Activated T-cell treated with anti-CD3 and anti-CD28 coated beads for 24 hours (primary cell): ENCODE measurements around the gene CRYBG1.
"Not testable (repeated sequence)": the region's sequence is repeated elsewhere in the genome, so short reads cannot be mapped to it uniquely, and the experiment has no call there.

Experiments
- DNase-seq: peaks from one replicate; pipeline ENCODE4 v3.0.0-alpha.2; 2020; ENCODE audit warnings: low read depth

The CRYBG1 gene

GRCh38 chr6:106527979-106528378 lies 167.5 kb downstream of the CRYBG1 start:
- no peak for DNase-seq

GRCh38 chr6:106528521-106528920 lies 168.0 kb downstream of the CRYBG1 start:
- no peak for DNase-seq

DNA sequence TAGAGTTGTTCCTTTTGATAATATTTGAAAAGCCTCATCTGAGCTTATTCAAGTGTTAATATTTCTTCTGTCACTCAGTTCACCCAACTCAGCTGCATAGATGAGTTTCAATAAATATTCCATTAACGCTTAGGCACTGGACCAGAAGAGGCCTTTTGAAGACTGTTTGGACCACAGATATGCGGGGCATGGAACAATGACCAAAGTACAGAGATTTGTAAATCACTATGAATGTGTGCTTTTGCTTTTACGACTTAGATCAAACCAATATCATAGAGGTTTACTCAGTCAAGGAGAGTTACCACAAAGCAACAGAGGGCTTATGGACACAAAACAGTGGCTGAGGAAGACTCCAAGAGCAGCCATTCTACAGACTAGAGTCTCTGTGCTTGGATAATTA lies 168.9 kb downstream of the CRYBG1 start:
- no peak for DNase-seq

DNA sequence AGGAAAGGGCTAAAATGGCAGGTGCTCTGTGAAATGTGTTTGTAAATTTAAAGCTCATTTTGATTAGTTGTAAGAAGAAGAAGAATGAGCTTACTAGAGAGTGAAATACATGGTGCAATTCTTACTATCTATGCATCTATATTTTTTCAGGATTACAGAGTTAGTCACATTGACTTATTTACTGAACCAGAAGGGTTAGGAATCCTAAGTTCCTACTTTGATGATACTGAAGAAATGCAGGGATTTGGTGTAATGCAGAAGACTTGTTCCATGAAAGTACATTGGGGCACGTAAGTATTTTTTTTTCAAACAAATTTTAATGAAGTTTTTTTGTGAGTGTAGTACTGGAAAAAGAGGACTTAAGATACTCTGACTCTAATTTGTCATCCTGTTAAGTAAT lies 169.5 kb downstream of the CRYBG1 start:
- no peak for DNase-seq

GRCh38 chr6:106530502-106530901 lies 170.0 kb downstream of the CRYBG1 start:
- no peak for DNase-seq

DNA sequence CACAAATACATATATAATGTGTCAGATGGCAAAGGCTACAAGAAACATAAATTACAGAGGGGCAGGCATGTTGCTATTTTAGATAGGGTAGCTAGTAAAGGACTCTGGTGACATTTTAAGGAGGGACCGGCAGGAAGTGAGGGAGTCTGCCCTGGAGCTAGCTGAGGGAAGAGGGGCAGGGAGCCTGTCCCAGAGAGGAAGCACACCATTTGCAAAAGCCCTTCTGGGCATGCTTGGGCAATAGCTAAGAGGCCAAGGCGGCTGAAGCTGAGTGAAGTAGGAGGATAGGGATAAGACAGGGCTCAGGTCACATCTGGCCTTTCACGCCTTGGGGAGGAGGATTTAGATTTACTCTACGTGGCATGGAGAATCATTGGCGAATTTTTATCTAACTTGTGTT lies 172.5 kb downstream of the CRYBG1 start:
- no peak for DNase-seq

GRCh38 chr6:106534004-106534403 lies 173.5 kb downstream of the CRYBG1 start:
- DNase-seq, result no peak

- DNase-seq, result no peak
Observed at GRCh38 chr6:106534564-106534982, 174.1 kb downstream of the CRYBG1 start.

DNA sequence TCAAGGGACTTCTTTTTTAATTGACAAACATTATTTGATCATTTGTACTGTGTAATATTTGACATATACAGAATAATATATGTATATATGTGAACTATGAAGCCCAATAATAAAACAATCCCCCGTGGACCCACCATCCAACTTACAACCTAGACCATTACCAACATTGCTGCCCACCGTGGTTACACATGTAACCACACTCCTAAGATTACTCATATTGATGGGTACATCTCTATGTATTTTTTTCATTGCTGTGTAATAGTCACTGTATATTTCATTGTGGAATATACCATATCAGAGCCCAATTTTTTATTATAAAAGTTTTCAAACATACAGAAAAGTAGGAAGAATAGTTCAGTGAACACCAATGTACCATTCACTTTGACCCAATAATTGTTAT lies 174.5 kb downstream of the CRYBG1 start:
- no peak for DNase-seq

DNA sequence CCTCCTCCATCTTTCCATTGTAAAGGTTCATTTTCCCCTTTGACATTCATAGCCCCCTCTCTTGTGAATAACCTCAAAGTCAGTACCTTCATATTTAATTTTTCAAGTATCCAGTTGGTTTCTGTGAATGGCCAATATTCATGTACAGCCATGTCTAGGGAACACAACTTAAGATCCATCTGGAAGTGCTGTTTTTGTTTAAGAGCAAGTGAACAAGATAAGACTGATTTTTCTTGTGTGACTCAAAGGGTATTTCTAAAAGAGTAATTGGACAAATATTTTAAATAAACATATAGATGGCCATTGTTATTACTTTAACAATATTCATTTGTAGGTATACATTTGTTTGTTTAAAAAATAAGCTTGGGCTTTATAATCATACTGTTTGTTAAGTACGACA lies 175.8 kb downstream of the CRYBG1 start:
- DNase-seq, result no peak

- DNase-seq, result no peak
Observed at GRCh38 chr6:106536851-106537250, 176.3 kb downstream of the CRYBG1 start.

GRCh38 chr6:106537662-106538061 lies 177.1 kb downstream of the CRYBG1 start:
- DNase-seq, result no peak

GRCh38 chr6:106538145-106538544 lies 177.6 kb downstream of the CRYBG1 start:
- DNase-seq, result no peak

DNA sequence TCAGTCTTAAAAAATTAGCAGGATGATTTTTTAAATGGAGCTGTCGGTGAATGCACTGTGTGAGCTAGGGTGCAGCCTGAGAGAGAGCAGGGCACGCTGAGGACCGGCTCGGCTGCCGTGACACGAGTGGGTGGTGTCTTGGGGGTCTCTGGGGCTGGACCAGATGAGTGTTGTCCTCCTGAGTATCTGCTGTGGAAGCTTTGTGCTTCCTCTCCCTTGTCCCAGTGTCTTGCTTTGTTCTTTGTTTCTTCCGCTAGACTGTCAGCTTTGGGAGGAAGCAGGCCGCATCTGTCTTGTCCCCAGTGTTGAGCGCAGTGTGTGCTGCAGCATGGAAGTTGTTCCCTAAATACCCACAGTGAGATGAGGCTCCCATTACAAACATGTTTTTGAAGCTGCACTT lies 179.4 kb downstream of the CRYBG1 start:
- DNase-seq, result no peak

- no peak for DNase-seq
Observed at GRCh38 chr6:106540432-106540831, 179.9 kb downstream of the CRYBG1 start.

DNA sequence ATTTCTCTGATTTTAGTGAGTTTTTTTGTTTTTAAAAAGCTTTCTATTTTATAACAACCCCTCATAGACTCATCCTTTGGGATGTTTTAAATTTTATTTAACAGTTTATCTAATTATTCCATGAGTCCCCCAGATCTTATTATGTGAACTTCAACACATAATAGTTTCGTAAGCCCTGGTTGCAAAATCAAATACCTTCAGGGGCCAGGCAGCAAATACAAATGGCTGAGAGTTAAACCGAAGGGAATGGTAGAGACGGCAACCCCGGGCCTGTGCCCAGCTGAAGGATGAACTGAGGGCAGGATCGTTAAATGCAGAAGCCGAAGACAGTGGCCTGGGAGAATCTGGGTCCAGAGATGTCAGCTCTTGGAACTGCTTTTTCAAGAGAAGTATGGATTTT lies 180.4 kb downstream of the CRYBG1 start:
- DNase-seq, result no peak

DNA sequence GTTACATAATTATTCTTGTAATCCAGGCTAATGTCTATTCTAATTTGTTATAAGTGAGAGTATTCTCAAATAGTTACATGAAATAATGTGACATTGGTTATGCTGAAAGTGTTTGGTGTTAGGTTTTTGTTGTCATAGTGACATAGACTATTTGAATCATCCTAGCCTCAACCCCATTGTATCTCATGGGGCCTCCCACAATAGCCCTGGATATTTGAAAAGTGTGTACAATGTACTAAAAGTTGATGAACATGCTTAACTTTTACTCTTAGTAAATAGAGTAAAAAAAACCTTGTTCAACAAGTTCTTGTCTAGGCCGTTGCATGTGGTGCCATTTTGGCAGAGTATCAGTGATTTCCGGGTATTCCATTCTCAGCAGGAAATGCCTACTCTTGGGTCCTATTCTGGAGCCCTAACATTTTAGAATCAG lies 185.8 kb downstream of the CRYBG1 start:
- DNase-seq, result no peak

DNA sequence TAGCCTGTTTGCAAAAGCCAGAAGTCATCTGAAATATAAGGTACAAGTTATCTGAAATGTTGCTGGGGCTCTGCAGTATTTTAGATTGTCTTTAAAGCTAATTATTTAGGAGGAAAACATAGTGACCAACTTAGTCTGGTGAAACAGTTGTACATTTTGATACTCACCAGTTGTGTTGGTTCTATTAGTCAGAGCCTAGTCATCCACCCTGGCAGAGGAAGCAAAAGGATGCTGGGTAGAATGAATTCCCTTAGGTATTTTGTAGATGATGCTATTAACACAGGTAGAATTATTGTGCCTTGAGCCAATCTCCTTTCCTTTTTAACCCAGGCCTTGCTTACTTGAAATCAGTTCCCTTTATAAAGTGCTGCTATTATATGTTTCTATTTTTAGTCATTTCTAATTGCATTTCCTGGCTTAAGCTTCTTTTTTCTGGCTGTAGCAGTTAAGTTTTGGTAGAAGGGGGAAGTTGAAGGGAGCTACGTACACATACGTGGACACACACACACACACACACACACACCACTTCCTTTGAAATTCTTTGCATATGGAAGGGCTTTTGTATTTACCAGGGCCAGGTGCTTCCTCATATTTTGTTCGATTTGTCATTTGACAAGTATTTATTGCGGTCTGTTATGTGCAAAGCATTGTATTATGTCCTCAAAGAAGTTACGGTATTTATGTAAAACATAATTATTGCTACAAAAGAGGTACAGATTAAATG lies 186.3 kb downstream of the CRYBG1 start:
- DNase-seq, result no peak

DNA sequence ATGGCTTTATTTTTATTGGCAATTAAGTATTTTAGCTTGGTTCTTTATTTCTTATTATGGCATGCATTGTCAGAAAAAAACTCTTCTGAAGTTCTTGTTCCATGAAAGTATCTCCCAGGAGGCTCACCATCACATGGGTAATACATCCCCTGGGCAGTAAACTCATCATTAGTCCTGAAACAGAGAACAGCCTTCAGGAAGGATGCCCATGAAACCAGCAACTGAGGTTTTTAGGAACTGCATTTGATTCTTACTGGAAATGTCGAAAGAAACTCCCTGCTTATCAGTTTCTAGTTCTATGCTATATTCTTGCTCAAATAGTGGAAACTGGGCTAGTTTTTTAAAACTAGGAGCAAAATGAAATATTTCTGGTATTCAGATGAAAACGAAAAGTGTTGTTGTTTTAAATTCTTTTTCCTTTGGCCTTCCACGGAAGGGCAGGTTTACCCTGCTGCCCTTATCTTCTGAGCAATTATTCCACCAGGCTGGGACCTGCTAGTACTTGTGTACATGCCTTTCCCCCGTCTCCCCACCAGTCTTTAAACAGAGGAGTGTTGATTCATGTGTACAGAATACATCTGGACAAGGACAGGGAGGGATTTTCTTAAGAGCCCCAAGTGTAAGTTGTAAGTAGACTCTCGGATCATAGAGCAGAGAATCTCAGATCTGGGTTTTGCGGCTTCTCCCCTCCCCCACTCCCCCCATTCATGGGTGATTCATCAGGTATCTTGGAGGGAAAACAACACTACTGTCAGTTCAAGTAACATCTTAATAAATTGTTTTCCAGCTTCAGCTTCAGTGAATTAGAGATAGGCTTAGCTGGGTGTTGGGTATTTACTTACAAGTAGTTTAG lies 187.3 kb downstream of the CRYBG1 start:
- DNase-seq, result no peak

DNA sequence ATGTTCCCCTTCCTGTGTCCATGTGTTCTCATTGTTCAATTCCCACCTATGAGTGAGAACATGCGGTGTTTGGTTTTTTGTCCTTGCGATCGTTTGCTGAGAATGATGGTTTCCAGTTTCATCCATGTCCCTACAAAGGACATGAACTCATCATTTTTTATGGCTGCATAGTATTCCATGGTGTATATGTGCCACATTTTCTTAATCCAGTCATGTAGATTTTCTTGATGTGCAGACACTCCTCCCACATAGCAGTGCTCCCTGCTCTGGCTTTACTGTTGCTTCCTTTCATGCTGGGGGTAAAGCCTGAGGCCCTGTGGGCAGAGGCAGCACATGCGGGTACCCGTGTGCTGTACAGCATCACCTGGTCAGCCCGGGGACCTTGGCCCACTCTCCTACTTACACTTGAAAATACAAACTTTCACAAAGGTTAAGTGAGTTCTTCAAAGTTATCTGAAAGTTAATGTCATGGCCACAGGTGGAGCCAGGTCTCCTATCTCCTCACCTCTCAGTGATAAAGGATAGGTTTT lies 188.5 kb downstream of the CRYBG1 start:
- not testable (repeated sequence) for DNase-seq

- DNase-seq, result no peak
Observed at GRCh38 chr6:106549521-106549920, 189.0 kb downstream of the CRYBG1 start.

- DNase-seq, result no peak
Observed at GRCh38 chr6:106551155-106551554, 190.6 kb downstream of the CRYBG1 start.

- peak; percentile 20 for DNase-seq
Observed at GRCh38 chr6:106553440-106553839, 192.9 kb downstream of the CRYBG1 start.
